ENCODE measurements around the gene PLXNA1.

PLXNA1 gene

GRCh38 chr3:127005864-127006500 is 23.1 kb downstream of the PLXNA1 start:
- no peak overlapping the region for H3K4me2 ChIP-seq (ENCODE audit: low read depth, low read length, poor library complexity, severe bottlenecking)
- H3F3A ChIP-seq (ENCODE audit: low read depth), result no peaks in the 10 kb centered on the region
- no peaks in the 10 kb centered on the region for H4K20me1 ChIP-seq (ENCODE audit: insufficient read depth, low read length, poor library complexity, severe bottlenecking)
- no peaks in the 10 kb centered on the region for H3K36me3 ChIP-seq (ENCODE audit: insufficient read depth, low read length)
- H3K9me2 ChIP-seq (replicated peaks; ENCODE audit: low read depth, low read length), result no peaks in the 10 kb centered on the region
- H3K4me1 ChIP-seq (ENCODE audit: insufficient read depth, low read length, poor library complexity, severe bottlenecking), result no peaks in the 10 kb centered on the region
- H2AFZ ChIP-seq (ENCODE audit: low read length), result no peak overlapping the region
- TF ChIP-seq CTCF (conservative IDR thresholded peaks at IDR 0.05; ENCODE audit: low read length) (no peak), EZH2phosphoT487 (IDR thresholded peaks at IDR 0.05; ENCODE audit: borderline replicate concordance) (no peak)
- no peaks in the 10 kb centered on the region for H3K27me3 ChIP-seq (ENCODE audit: insufficient read depth, low read length, poor library complexity, severe bottlenecking)
- H3K79me2 ChIP-seq (ENCODE audit: insufficient read depth, low read length), result no peaks in the 10 kb centered on the region
- no peak overlapping the region for H3K9ac ChIP-seq (ENCODE audit: low read depth, low read length, poor library complexity, severe bottlenecking)
- no peak overlapping the region for H3K4me3 ChIP-seq (ENCODE audit: low read length, poor library complexity, severe bottlenecking)
- no peaks in the 10 kb centered on the region for H3K9me3 ChIP-seq (ENCODE audit: insufficient read depth, low read depth, low read length)

GRCh38 chr3:127006781-127007436 is 24.0 kb downstream of the PLXNA1 start:
- H3K9me3 ChIP-seq (ENCODE audit: insufficient read depth, low read depth, low read length), result no peaks in the 10 kb centered on the region
- H3F3A ChIP-seq (ENCODE audit: low read depth), result no peaks in the 10 kb centered on the region
- no peaks in the 10 kb centered on the region for H3K27me3 ChIP-seq (ENCODE audit: insufficient read depth, low read length, poor library complexity, severe bottlenecking)
- no peak overlapping the region for H2AFZ ChIP-seq (ENCODE audit: low read length)
- H3K9me2 ChIP-seq (replicated peaks; ENCODE audit: low read depth, low read length), result no peaks in the 10 kb centered on the region
- no peak overlapping the region for H3K4me3 ChIP-seq (ENCODE audit: low read length, poor library complexity, severe bottlenecking)
- no peaks in the 10 kb centered on the region for H3K4me1 ChIP-seq (ENCODE audit: insufficient read depth, low read length, poor library complexity, severe bottlenecking)
- H3K79me2 ChIP-seq (ENCODE audit: insufficient read depth, low read length), result no peaks in the 10 kb centered on the region
- no peaks in the 10 kb centered on the region for H4K20me1 ChIP-seq (ENCODE audit: insufficient read depth, low read length, poor library complexity, severe bottlenecking)
- H3K36me3 ChIP-seq (ENCODE audit: insufficient read depth, low read length), result no peaks in the 10 kb centered on the region
- no peak overlapping the region for H3K4me2 ChIP-seq (ENCODE audit: low read depth, low read length, poor library complexity, severe bottlenecking)
- TF ChIP-seq EZH2phosphoT487 (IDR thresholded peaks at IDR 0.05; ENCODE audit: borderline replicate concordance) (no peak), CTCF (conservative IDR thresholded peaks at IDR 0.05; ENCODE audit: low read length) (no peak)
- no peak overlapping the region for H3K9ac ChIP-seq (ENCODE audit: low read depth, low read length, poor library complexity, severe bottlenecking)

- H3K9me3 ChIP-seq (ENCODE audit: insufficient read depth, low read depth, low read length), result no peaks in the 10 kb centered on the region
- no peaks in the 10 kb centered on the region for H3F3A ChIP-seq (ENCODE audit: low read depth)
- no peak overlapping the region for H3K4me2 ChIP-seq (ENCODE audit: low read depth, low read length, poor library complexity, severe bottlenecking)
- no peaks in the 10 kb centered on the region for H3K4me1 ChIP-seq (ENCODE audit: insufficient read depth, low read length, poor library complexity, severe bottlenecking)
- no peak overlapping the region for H3K4me3 ChIP-seq (ENCODE audit: low read length, poor library complexity, severe bottlenecking)
- peaks cover 5% of the 10 kb centered on the region; the same call in 1 of the 2 replicates for H3K36me3 ChIP-seq (ENCODE audit: insufficient read depth, low read length)
- H3K79me2 ChIP-seq (ENCODE audit: insufficient read depth, low read length), result no peaks in the 10 kb centered on the region
- H3K27me3 ChIP-seq (ENCODE audit: insufficient read depth, low read length, poor library complexity, severe bottlenecking), result no peaks in the 10 kb centered on the region
- H4K20me1 ChIP-seq (ENCODE audit: insufficient read depth, low read length, poor library complexity, severe bottlenecking), result no peaks in the 10 kb centered on the region
- TF ChIP-seq CTCF (conservative IDR thresholded peaks at IDR 0.05; ENCODE audit: low read length), result no peak
- TF ChIP-seq EZH2phosphoT487 (IDR thresholded peaks at IDR 0.05; ENCODE audit: borderline replicate concordance), result no peak
- no peaks in the 10 kb centered on the region for H3K9me2 ChIP-seq (replicated peaks; ENCODE audit: low read depth, low read length)
- H3K9ac ChIP-seq (ENCODE audit: low read depth, low read length, poor library complexity, severe bottlenecking), result no peak overlapping the region
- no peak overlapping the region for H2AFZ ChIP-seq (ENCODE audit: low read length)
Measured at GRCh38 chr3:127008236-127008635, 25.3 kb downstream of the PLXNA1 start.

Data from Loucy (cell line).